GM12878 (cell line): ENCODE results near the gene OMD. TPM values are rescaled to one million over a fixed set of nuclear protein-coding genes. Genes with fewer than 3 reads are reported as not detected.

Experiments used
- ATAC-seq: fragments of 200-7000 bp; cut with Tn5 transposase; 3 replicates; pipeline ENCODE4 v1.9.1; 2020; ENCODE audit warnings: mild to moderate bottlenecking, moderate library complexity
- BruUV-seq: library from RNA; stranded (reverse); fragments of 400-500 nt; replicated peaks from 2 replicates; lab custom pipeline; 2021; lab: Mats Ljungman, UMichigan
- CTCF ChIA-PET: fragments of 300-600 bp; sonication (Branson Sonifier 250); formaldehyde crosslinking; extraction: SDS; loops from one replicate; lab custom pipeline; 2021; ENCODE audit warnings: inconsistent platforms; lab: Yijun Ruan, JAX
- POLR2A ChIA-PET: fragments of 350-600 bp; formaldehyde crosslinking; extraction: SDS; loops from one replicate; lab custom pipeline; 2021; ENCODE audit warnings: inconsistent platforms; lab: Charles Lee
- RAD21 ChIA-PET: fragments of 300-600 bp; sonication (Branson Sonifier 250); formaldehyde crosslinking; loops from one replicate; lab custom pipeline; 2023; ENCODE audit warnings: antibody characterized with exemption; ENCODE audit not compliant: unreplicated experiment; lab: Charles Lee
- SMC1A ChIA-PET: fragments of 300-600 bp; sonication (Branson Sonifier 250); formaldehyde crosslinking; loops from one replicate; lab custom pipeline; 2023; ENCODE audit not compliant: unreplicated experiment, uncharacterized antibody; lab: Charles Lee
- DNase-seq: peaks from one replicate; pipeline ENCODE4 v3.0.0-alpha.2; 2011; ENCODE audit warnings: low read depth, low spot score
- FAIRE-seq: peaks from 3 replicates; lab custom pipeline; 2011; peaks lifted over from hg19 to GRCh38; lab: Jason Lieb, UNC
- H2AFZ ChIP-seq: 2 replicates; pipeline ENCODE4 v1.6.0; 2011; ENCODE audit warnings: low read depth, low read length, control low read depth; ENCODE audit not compliant: control insufficient read depth
- H3K27ac ChIP-seq: 2 replicates; pipeline ENCODE4 v1.5.1; 2011; ENCODE audit warnings: control low read depth; ENCODE audit not compliant: control insufficient read depth, insufficient read depth
- H3K27me3 ChIP-seq, 2 experiments: replicated peaks in 1 of 2; 2 replicates each; pipeline versions ENCODE4 v1.6.0 to v1.6.1; 2011; ENCODE audit warnings: low read length in 1 of 2; ENCODE audit not compliant: control insufficient read depth in 2 of 2, insufficient read depth in 2 of 2
- H3K36me3 ChIP-seq, 2 experiments: 2 replicates each; pipeline ENCODE4 v1.5.1; 2011; ENCODE audit warnings: low read length in 1 of 2; ENCODE audit not compliant: control insufficient read depth in 2 of 2, insufficient read depth in 2 of 2
- H3K4me1 ChIP-seq: 2 replicates; pipeline ENCODE4 v1.6.1; 2011; ENCODE audit warnings: mild to moderate bottlenecking, low read length, moderate library complexity, mixed read lengths; ENCODE audit not compliant: control insufficient read depth, insufficient read depth
- H3K4me2 ChIP-seq: 2 replicates; pipeline ENCODE4 v1.6.0; 2011; ENCODE audit warnings: control low read depth; ENCODE audit not compliant: control insufficient read depth, insufficient read depth
- H3K4me3 ChIP-seq: fragments of 200-600 bp; sonication (generic); 2 replicates; pipeline ENCODE4 v1.5.1; 2016
- H3K79me2 ChIP-seq: 2 replicates; pipeline ENCODE4 v1.6.0; 2011; ENCODE audit warnings: low read length; ENCODE audit not compliant: control insufficient read depth, insufficient read depth
- H3K9ac ChIP-seq: 2 replicates; pipeline ENCODE4 v1.8.0; 2011; ENCODE audit warnings: low read length, control low read depth, mixed read lengths; ENCODE audit not compliant: control insufficient read depth, insufficient read depth
- H3K9me3 ChIP-seq: replicated peaks from 3 replicates; pipeline ENCODE4 v1.5.1; 2011; ENCODE audit warnings: mild to moderate bottlenecking, low read length; ENCODE audit not compliant: control insufficient read depth, insufficient read depth
- H4K20me1 ChIP-seq: 2 replicates; pipeline ENCODE4 v1.6.0; 2011; ENCODE audit not compliant: control insufficient read depth, insufficient read depth
- E4F1 ChIP-seq: fragments of 450-650 bp; IDR thresholded peaks from 2 replicates; pipeline ENCODE4 v1.6.1; 2018; ENCODE audit warnings: borderline replicate concordance, mild to moderate bottlenecking; ENCODE audit not compliant: partially characterized antibody
- IKZF1 ChIP-seq: fragments of 450-650 bp; conservative IDR thresholded peaks from 2 replicates; pipeline ENCODE4 v1.6.1; 2017; ENCODE audit warnings: antibody characterized with exemption, mild to moderate bottlenecking
- MYC ChIP-seq: IDR thresholded peaks from 2 replicates; pipeline ENCODE4 v1.6.1; 2011; ENCODE audit warnings: mild to moderate bottlenecking, low read length, moderate library complexity, inconsistent platforms; ENCODE audit not compliant: insufficient read depth, insufficient replicate concordance, insufficient read length, severe bottlenecking
- NFIC ChIP-seq: IDR thresholded peaks from 2 replicates; pipeline ENCODE4 v1.6.1; 2012; ENCODE audit warnings: low read depth, mild to moderate bottlenecking, inconsistent platforms, low read length, moderate library complexity
- NR2F1 ChIP-seq: fragments of 450-650 bp; conservative IDR thresholded peaks from 2 replicates; pipeline ENCODE4 v1.6.1; 2017; ENCODE audit warnings: mild to moderate bottlenecking
- NRF1 ChIP-seq: conservative IDR thresholded peaks from 2 replicates; pipeline ENCODE4 v1.6.1; 2011; ENCODE audit warnings: mild to moderate bottlenecking, low read depth, low read length, improper control_type of control experiment
- SKIL ChIP-seq: fragments of 450-650 bp; IDR thresholded peaks from 2 replicates; pipeline ENCODE4 v1.6.1; 2017; ENCODE audit warnings: mild to moderate bottlenecking, low read depth, inconsistent platforms; ENCODE audit not compliant: poor library complexity, severe bottlenecking
- ZNF274 ChIP-seq: IDR thresholded peaks from one replicate; pipeline ENCODE4 v1.8.0; 2011; ENCODE audit not compliant: insufficient read length, insufficient read depth
- WGBS: methylation state at CpG from one replicate; pipeline ENCODE4 v1.1.6; 2016; ENCODE audit warnings: low lambda C conversion rate; ENCODE audit not compliant: insufficient replicate concordance, insufficient coverage; ENCODE audit errors: missing lambda C conversion rate; 5-methylcytosine and 5-hydroxymethylcytosine counted together
- in situ Hi-C: fragments of 300-500 bp; cut with MboI; formaldehyde crosslinking; loops from 9 replicates; pipeline ENCODE4 v1.14.3; 2018; ENCODE audit warnings: mixed read lengths
- intact Hi-C: fragments of 100-400 bp; cut with micrococcal nuclease; formaldehyde crosslinking; loops from one replicate; pipeline ENCODE4 v1.14.2; 2022; ENCODE audit not compliant: unreplicated experiment
- polyA plus RNA-seq, 11 experiments: library from polyadenylated mRNA; depleted of rRNA in 4 of 11; unstranded in 6 of 11; stranded (reverse) in 5 of 11; fragments of >200 nt; fragmentation: Nextera tagmentation in 4 of 11; fragmentation: Illumina TruSeq in 1 of 11; extraction: Ambion mirVana in 4 of 11; extraction: Trizol in 1 of 11; gene quantifications; 1 replicate in 1 of 11; 2 replicates in 10 of 11; pipeline versions ENCODE4 v1.2.1 to v1.2.3, GENCODE V29; 2011 to 2016; ENCODE audit warnings: inconsistent platforms in 2 of 11, missing spikeins in 2 of 11, low read depth in 1 of 11
- total RNA-seq, 4 experiments: library from RNA; depleted of rRNA in 3 of 4; stranded (reverse); fragments of >200 nt in 3 of 4; fragmentation: Illumina TruSeq in 1 of 4; extraction: Trizol in 1 of 4; gene quantifications; 2 replicates each; pipeline versions ENCODE4 v1.2.1 to v1.2.3, GENCODE V29; 2013 to 2021
- TF ChIP-seq, protein P1 (sequence below): IDR thresholded peaks from 2 replicates; pipeline ENCODE4 v1.6.1; 2011; ENCODE audit warnings: borderline replicate concordance, low read depth, mild to moderate bottlenecking, moderate library complexity, mixed read lengths, low read length; ENCODE audit not compliant: insufficient read depth; ENCODE audit errors: extremely low read length

The OMD gene
- total and polyA plus RNA-seq, 10 of the 15 experiments (the other 5 are each of a cell fraction or from before 2014, with no cell fraction given): 0.08 to 0.70 (median 0.57) TPM; not detected in 7

DNA sequence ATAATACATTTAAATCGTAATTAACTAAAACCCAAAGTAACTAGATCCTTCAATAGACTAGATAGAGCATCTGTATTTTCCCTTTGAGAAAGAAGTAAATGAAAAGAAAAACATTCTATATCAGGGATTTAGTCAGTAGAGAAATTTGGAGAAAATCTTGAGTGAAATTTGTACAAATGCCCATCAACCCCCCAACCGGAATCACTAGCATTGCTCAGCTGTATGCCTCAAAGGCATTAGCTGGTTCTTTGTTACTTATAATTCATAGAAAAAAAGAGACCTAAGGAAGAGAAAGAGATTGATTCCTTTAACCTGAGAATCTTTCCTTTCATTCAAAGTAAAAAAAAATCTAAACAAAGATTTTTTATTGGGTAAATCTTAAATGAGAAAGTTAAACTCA lies 659 bp downstream of the OMD start:
- no peak overlapping the region for H3K27ac ChIP-seq
- FAIRE-seq (no peak), DNase-seq (no peak), ATAC-seq (no peak)
- intact Hi-C loops (no loop called here), in situ Hi-C loops (no loop called here)
- H4K20me1 ChIP-seq: no peaks in the 10 kb centered on the region
- no peaks in the 10 kb centered on the region for H3K79me2 ChIP-seq
- SMC1A ChIA-PET: no interaction called here
- BruUV-seq: no TSS peak
- CTCF ChIA-PET: no interaction called here
- no peak overlapping the region for H3K4me2 ChIP-seq
- no peak for TF ChIP-seq IKZF1
- no peak for TF ChIP-seq NR2F1
- no peak for TF ChIP-seq NRF1
- no peak for TF ChIP-seq MYC
- H3K4me3 ChIP-seq: no peak overlapping the region
- H3K27me3 ChIP-seq: no peaks in the 10 kb centered on the region
- H2AFZ ChIP-seq: no peak overlapping the region
- no peaks in the 10 kb centered on the region for H3K36me3 ChIP-seq
- POLR2A ChIA-PET: no interaction called here
- no peaks in the 10 kb centered on the region for H3K4me1 ChIP-seq
- no peaks in the 10 kb centered on the region for H3K9me3 ChIP-seq
- RAD21 ChIA-PET: no interaction called here
- WGBS: 100% methylated on average over 2 of the region's 2 CpGs
- H3K9ac ChIP-seq: no peak overlapping the region

- H3K27ac ChIP-seq: no peak overlapping the region
- ATAC-seq (no peak), DNase-seq (no peak), FAIRE-seq (peak; percentile 59)
- ChIA-PET CTCF (no interaction called here), POLR2A (no interaction called here), RAD21 (no interaction called here), SMC1A (no interaction called here)
- no TSS peak for BruUV-seq
- no peaks in the 10 kb centered on the region for H3K36me3 ChIP-seq
- intact Hi-C loops: no loop called here
- no peaks in the 10 kb centered on the region for H4K20me1 ChIP-seq
- WGBS: 92% methylated on average over 2 of the region's 2 CpGs
- H2AFZ ChIP-seq: no peak overlapping the region
- H3K27me3 ChIP-seq: no peaks in the 10 kb centered on the region
- no peak overlapping the region for H3K4me3 ChIP-seq
- H3K9ac ChIP-seq: no peak overlapping the region
- no peaks in the 10 kb centered on the region for H3K79me2 ChIP-seq
- in situ Hi-C loops: no loop called here
- H3K4me1 ChIP-seq: no peaks in the 10 kb centered on the region
- H3K4me2 ChIP-seq: no peak overlapping the region
- no peaks in the 10 kb centered on the region for H3K9me3 ChIP-seq
- no peak for TF ChIP-seq E4F1
- TF ChIP-seq, protein P1, sequence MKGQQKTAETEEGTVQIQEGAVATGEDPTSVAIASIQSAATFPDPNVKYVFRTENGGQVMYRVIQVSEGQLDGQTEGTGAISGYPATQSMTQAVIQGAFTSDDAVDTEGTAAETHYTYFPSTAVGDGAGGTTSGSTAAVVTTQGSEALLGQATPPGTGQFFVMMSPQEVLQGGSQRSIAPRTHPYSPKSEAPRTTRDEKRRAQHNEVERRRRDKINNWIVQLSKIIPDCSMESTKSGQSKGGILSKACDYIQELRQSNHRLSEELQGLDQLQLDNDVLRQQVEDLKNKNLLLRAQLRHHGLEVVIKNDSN: no peak
- TF ChIP-seq NFIC: no peak
- no peak for TF ChIP-seq SKIL
- no peak for TF ChIP-seq ZNF274
These were observed 1.5 kb downstream of the OMD start for GRCh38 chr9:92422611-92423338.
